SK-N-SH (cell line): ENCODE measurements around the gene STAC3.

Experiments
- JUND ChIP-seq: IDR thresholded peaks from 2 replicates; pipeline ENCODE4 v1.4.0; 2012
- POLR2AphosphoS5 ChIP-seq: IDR thresholded peaks from 2 replicates; pipeline ENCODE4 v1.6.1; 2012; ENCODE audit warnings: low read depth, low read length

GRCh38 chr12:57237932-57238853 is 12.8 kb downstream of the STAC3 start:
- no peak for TF ChIP-seq POLR2AphosphoS5
- TF ChIP-seq JUND: no peak
